Measurements from ENCODE around the gene ARHGAP15.
A peak's percentile ranks its signal among the peaks of the same experiment; 100 is the strongest.

Gene ARHGAP15

GRCh38 chr2:143146366-143146765 lies 17.1 kb downstream of the ARHGAP15 start:
- no peak for DNase-seq

GRCh38 chr2:143146815-143147530 lies 17.8 kb downstream of the ARHGAP15 start:
- DNase-seq, result no peak

- no peak for DNase-seq
These were observed 18.8 kb downstream of the ARHGAP15 start for GRCh38 chr2:143148011-143148410.

- DNase-seq, result no peak
These were observed 19.5 kb downstream of the ARHGAP15 start for GRCh38 chr2:143148757-143149156.

- DNase-seq, result no peak
These were observed 21.1 kb downstream of the ARHGAP15 start for GRCh38 chr2:143150287-143150686.

- DNase-seq, result no peak
These were observed 22.0 kb downstream of the ARHGAP15 start for GRCh38 chr2:143151111-143151752.

GRCh38 chr2:143152219-143152618 lies 23.0 kb downstream of the ARHGAP15 start:
- no peak for DNase-seq

- no peak for DNase-seq
These were observed 23.4 kb downstream of the ARHGAP15 start for GRCh38 chr2:143152637-143153036.

- DNase-seq, result no peak
These were observed 26.4 kb downstream of the ARHGAP15 start for GRCh38 chr2:143155661-143156060.

GRCh38 chr2:143157001-143157400 lies 27.8 kb downstream of the ARHGAP15 start:
- DNase-seq, result no peak

- DNase-seq, result no peak
These were observed 28.2 kb downstream of the ARHGAP15 start for GRCh38 chr2:143157418-143157817.

GRCh38 chr2:143158098-143158497 lies 28.9 kb downstream of the ARHGAP15 start:
- no peak for DNase-seq

- DNase-seq, result no peak
These were observed 29.6 kb downstream of the ARHGAP15 start for GRCh38 chr2:143158551-143159485.

GRCh38 chr2:143159486-143159840 lies 30.2 kb downstream of the ARHGAP15 start:
- no peak for DNase-seq

- no peak for DNase-seq
These were observed 31.8 kb downstream of the ARHGAP15 start for GRCh38 chr2:143160732-143161707.

- peak; percentile 14 for DNase-seq
These were observed 33.1 kb downstream of the ARHGAP15 start for GRCh38 chr2:143162123-143162837.

GRCh38 chr2:143162997-143163396 lies 33.8 kb downstream of the ARHGAP15 start:
- DNase-seq, result no peak

GRCh38 chr2:143163499-143163898 lies 34.3 kb downstream of the ARHGAP15 start:
- DNase-seq, result no peak

- no peak for DNase-seq
These were observed 36.1 kb downstream of the ARHGAP15 start for GRCh38 chr2:143165291-143165690.

- DNase-seq, result no peak
These were observed 39.9 kb downstream of the ARHGAP15 start for GRCh38 chr2:143169105-143169504.

- no peak for DNase-seq
These were observed 42.6 kb downstream of the ARHGAP15 start for GRCh38 chr2:143171817-143172216.

GRCh38 chr2:143175438-143175837 lies 46.2 kb downstream of the ARHGAP15 start:
- DNase-seq, result no peak

All from effector CD8-positive, alpha-beta T cell (primary cell).